ENCODE data around the gene TUFM.

DNA sequence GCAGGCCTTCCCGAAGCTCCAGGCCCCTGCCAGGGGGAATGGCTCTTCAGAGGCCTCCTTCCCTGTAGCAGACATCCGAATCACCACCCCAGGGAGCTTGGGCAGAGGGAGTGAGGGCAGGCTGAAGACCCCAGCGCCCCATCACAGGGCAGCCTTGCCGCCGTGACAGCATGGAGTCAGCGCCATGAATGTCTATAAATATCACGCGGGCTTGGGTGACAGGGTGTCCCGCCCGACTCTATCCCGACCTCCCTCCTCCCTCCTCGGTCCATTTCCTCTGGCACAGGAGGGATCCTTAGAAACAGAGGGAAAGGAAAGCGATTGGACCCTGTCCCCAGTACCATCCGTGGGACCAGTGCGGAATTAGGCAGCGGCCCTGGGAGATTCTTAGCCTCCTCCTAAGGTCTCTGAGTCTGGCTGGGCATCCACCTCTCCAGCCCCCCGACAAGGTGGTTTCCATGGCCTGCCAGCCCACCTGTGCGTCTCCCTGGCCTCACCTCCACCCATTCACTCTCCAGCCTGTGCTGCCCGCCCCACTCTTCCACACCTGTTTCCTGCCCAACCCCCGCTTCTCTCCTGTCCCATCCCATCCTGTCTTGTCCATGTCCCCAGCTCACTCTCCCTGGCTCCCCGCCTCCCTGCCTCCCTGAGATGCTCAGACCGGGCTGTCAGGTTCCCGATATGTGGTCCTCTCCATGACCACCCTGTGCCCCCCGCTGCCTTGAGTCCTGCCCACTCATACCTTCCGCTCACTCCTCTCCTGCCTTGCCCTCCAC lies 37.3 kb upstream of the TUFM start:
- TF ChIP-seq CSDC2 (CRISPR knock-in tag; IDR thresholded peaks at IDR 0.05) (no peak), ZNF565 (CRISPR knock-in tag; conservative IDR thresholded peaks at IDR 0.05; ENCODE audit: low read depth) (no peak), BACH2 (CRISPR knock-in tag; IDR thresholded peaks at IDR 0.05; ENCODE audit: borderline replicate concordance) (no peak)

Data from SK-N-SH treated with all-trans-retinoic acid at 6 μM for 48 hours (cell line).